SH-SY5Y (cell line): ENCODE results near the gene STX1A.

ENCODE experiments used
- GATA2 ChIP-seq: IDR thresholded peaks from 2 replicates; pipeline ENCODE4 v1.6.1; 2011; ENCODE audit warnings: mild to moderate bottlenecking, low read depth, low read length
- GATA3 ChIP-seq: IDR thresholded peaks from 2 replicates; pipeline ENCODE4 v1.6.1; 2011; ENCODE audit warnings: low read depth, mild to moderate bottlenecking, low read length, moderate library complexity

STX1A gene

GRCh38 chr7:73668103-73668885, 51.2 kb downstream of the STX1A start:
- TF ChIP-seq GATA3 (no peak), GATA2 (no peak)

- TF ChIP-seq GATA2 = no peak
- no peak for TF ChIP-seq GATA3
Observed at GRCh38 chr7:73667344-73668102, 51.9 kb downstream of the STX1A start, which contains the start of gene VPS37D. VPS37D (plus strand) TSS chr7:73667831; CDS start chr7:73667959, 128 bp downstream.

DNA sequence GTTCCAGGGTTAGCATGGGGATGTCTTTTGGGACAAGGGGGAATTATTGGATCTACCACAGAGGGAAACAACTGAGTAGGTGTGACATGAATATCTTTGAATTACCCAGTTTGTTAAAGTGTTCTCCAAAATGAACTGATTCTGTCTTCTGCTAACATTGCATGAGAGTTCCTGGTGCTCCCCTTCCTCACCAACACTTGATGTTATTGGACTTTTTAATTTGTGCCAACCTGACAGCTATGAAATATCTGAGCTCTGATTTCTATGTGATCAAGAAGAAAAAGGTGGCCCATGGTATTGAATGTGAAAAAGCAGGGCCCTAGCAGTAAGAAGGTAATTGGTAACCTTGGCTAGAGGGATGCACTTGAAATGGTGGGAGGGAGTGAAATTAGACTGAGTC, 56.4 kb downstream of the STX1A start:
- no peak for TF ChIP-seq GATA2
- TF ChIP-seq GATA3 = no peak

- TF ChIP-seq GATA2 (no peak), GATA3 (no peak)
Observed at GRCh38 chr7:73659983-73660382, 59.5 kb downstream of the STX1A start.

- TF ChIP-seq GATA2 = no peak
- no peak for TF ChIP-seq GATA3
Observed at GRCh38 chr7:73652541-73652949, 66.9 kb downstream of the STX1A start.

GRCh38 chr7:73650524-73650923, 68.9 kb downstream of the STX1A start:
- TF ChIP-seq GATA3 (no peak), GATA2 (no peak)

DNA sequence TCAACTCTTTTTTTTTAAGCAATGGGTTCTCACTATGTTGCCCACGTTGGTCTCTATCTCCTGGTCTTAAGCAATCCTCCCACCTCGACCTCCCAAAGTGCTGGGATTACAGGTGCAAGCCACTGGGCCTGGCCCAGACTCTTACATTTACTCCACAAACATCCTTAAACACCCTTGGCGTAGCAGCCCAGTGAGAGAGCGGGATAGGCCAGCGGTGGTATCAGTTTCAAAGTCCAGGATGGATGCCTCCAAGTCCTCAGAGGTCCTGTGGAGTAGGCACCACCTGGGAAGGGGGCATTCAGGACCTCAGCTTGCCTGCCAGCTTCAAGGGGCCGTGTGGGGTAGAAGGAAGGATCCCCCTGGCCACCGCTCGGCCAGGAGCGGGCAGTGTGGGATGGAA, 69.9 kb downstream of the STX1A start:
- TF ChIP-seq GATA2 (no peak), GATA3 (no peak)
